Central memory CD4-positive, alpha-beta T cell (primary cell): ENCODE data around the gene PIP4P1.
"Not testable (repeated sequence)": the region's sequence is repeated elsewhere in the genome, so short reads cannot be mapped to it uniquely, and the experiment has no call there.

ENCODE experiments used
- DNase-seq: peaks from one replicate; pipeline ENCODE4 v3.0.0; 2022
- total RNA-seq, 3 experiments: gene quantifications; one replicate each; lab custom pipeline; 2026; lab: John Stamatoyannopoulos, UW

PIP4P1 gene
- total RNA-seq: 32.6 to 85.9 (median 44.3) reads per million in 3 experiments

- peak; percentile 99 for DNase-seq
These were observed at the start of gene PIP4P1 for GRCh38 chr14:20461225-20462141. Gene PIP4P1 (minus strand): TSS chr14:20461434. CDS start chr14:20461325, 109 bp downstream.

- no peak for DNase-seq
These were observed 47.1 kb upstream of the PIP4P1 start for GRCh38 chr14:20508367-20508766.

GRCh38 chr14:20507537-20507936, 46.3 kb upstream of the PIP4P1 start:
- not testable (repeated sequence) for DNase-seq

- DNase-seq: not testable (repeated sequence)
These were observed 45.5 kb upstream of the PIP4P1 start for GRCh38 chr14:20506752-20507151.

- DNase-seq: not testable (repeated sequence)
These were observed 45.0 kb upstream of the PIP4P1 start for GRCh38 chr14:20506276-20506675.

- no peak for DNase-seq
These were observed 42.7 kb upstream of the PIP4P1 start for GRCh38 chr14:20503898-20504297.

- no peak for DNase-seq
These were observed 40.1 kb upstream of the PIP4P1 start for GRCh38 chr14:20501346-20501745.

GRCh38 chr14:20499881-20500280, 38.6 kb upstream of the PIP4P1 start:
- no peak for DNase-seq

DNA sequence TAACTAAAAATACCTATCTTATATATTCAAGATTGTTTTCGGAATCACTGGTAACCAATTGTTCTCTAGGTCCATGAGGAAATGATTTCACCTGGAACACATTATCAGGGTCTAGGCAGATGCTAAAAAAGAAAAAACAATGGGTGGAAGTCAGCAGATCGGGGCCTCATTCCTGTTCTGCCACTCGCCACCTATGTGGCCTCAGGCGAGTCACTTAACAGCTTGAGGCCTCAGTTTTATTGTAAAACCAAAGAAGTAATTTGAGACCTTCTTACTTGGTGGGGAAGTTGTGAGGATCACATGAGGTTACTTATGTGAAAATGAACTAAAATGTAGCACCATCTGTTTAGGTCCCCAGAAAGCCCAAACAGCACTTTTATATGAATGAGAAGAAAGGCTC, 37.9 kb upstream of the PIP4P1 start:
- no peak for DNase-seq

- DNase-seq: no peak
These were observed 37.4 kb upstream of the PIP4P1 start for GRCh38 chr14:20498622-20499021.

DNA sequence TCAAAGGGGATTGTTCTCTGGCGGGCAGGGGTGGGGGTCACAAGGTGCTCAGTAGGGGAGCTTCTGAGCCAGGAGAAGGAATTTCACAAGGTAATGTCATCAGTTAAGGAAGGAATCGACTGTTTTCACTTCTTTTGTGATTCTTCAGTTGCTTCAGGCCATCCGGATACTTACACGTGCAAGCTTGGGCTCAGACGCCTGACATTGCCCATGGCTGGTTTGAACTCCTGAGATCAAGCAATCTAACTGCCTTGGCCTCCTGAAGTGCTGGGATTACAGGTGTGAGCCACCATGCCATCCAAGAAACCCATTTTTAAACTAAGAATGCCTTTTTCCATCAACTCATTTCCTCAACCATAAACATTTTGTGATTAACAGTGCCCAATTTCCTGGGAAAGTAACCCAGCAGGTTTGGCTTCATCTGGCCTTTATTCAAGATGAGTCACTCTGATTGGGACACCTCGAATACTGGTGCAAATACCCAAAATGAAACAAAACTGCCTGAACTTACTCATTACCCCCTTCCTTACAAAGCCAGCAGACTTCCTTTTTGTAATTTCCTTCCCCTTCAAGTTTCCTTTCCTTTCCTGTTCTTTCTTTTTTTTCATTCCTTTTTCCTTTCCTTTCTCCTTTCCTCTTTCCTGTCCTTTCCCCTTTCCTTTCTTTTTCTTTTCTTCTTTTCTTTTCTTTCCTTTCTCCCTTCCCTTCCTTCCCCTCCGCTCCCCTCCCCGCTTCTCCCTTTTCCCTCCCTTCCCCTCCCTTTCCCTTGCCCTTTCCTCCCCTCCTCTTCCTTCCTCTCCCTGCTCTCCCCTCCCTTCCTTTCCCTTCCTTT, 33.9 kb upstream of the PIP4P1 start:
- no peak for DNase-seq

DNA sequence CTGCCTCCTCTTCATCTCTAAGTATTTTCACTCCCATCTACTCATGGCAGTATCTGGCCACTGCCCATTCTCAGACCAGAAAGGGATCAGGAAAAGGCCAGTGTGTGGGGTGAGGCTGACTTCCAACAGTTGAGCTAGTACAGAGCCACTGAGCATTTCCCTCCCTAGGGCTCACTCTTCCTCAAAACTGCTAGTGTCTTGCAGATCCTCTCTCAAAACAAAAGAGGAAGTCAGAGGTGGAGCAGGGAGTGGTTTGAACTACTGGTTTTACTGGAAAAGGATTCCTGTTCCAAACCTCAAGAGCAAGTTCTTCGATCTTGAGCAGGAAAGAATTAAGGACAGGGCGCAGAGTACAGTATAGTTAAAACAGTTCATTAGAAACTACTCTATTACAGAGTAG, 32.4 kb upstream of the PIP4P1 start:
- no peak for DNase-seq

DNA sequence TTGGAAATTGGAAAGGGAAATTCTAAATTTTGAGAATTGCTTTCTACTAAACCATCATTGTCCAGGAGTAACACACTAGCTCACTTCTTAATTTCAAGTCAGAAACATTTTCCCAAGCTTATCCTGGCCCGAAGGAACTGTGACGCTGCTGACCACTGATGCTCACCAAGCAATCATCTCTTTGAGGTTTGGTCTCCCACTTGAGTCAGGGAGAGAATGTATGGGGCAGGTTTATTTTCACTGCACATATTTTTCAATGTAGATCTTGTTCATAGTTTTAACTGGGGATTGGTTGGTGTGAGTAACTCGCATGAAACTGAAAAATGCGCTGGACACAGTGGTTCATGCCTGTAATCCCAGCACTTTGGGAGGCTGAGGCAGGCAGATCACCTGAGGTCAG, 31.3 kb upstream of the PIP4P1 start:
- DNase-seq: no peak

DNA sequence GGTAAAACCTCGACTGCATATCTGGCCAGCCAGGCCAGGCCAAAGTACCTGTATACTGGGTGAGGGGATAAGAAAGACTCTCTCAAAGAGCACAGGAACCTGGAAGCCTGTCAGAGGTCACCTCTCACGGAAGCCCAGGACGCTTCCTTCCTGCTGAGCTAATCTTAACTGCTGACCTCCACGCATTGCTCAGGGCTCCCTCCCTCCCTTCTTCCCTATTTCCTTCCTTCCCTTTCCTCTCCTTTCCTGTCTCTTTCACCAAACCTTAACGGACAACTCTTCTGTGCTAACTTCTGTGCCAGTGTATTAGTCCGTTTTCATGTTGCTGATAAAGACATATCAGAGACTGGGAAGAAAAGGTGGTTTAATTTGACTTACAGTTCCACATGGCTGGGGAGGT, 29.3 kb upstream of the PIP4P1 start:
- no peak for DNase-seq

GRCh38 chr14:20489093-20489994, 28.1 kb upstream of the PIP4P1 start:
- peak; percentile 9 for DNase-seq

DNA sequence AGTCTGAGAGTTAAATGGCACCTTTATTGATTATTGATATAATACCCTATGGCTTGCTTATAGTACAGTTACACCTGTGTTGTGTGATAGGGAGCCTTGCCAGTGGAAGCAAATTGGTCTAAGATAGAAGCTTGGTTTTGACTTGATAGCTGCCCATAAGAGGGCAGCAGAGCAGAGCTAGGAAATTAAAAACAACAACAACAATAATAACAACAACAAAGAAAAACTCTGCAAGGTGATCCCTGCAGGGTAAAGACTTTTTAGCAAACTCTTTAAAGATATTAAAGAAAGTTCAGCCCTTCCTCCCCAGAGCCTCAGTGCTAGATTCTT, 26.1 kb upstream of the PIP4P1 start:
- DNase-seq: no peak

DNA sequence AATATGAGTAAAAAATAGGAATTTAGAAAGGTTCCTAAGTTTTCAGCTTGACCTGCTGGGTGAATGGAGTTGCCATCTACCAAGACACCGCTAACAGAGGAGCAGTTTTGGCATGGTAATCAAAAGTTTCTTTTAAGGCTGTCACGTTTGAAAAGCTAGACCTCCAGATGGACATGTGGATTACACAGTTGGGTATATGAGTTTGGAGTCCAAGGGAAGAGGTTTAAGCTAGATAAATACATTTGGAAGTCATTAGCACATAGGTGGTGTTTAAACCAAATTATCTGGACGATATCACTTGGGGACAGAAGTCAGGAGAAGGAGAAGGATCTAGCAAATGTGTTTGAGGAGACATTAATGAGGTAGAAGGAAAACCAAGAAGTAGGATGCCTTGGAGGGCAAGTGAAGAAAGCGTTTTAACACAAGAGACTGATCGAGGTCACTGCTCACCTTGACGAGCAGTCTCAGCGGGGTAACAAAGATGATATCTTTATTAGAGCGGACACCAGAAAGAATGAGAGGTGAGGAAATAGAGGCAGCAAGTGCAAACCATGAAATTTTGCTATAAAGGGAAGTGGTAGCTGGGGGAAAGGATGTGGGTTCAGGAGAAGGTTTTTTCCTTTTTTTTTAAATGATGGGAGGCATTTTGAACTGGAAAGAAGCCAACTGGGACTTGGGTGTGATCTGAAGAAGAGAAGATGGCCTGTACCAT, 25.6 kb upstream of the PIP4P1 start:
- DNase-seq: peak; percentile 11

- no peak for DNase-seq
These were observed 24.7 kb upstream of the PIP4P1 start for GRCh38 chr14:20485900-20486299.

GRCh38 chr14:20482382-20482781, 21.1 kb upstream of the PIP4P1 start:
- DNase-seq: no peak

GRCh38 chr14:20478894-20479293, 17.7 kb upstream of the PIP4P1 start:
- DNase-seq: no peak

DNA sequence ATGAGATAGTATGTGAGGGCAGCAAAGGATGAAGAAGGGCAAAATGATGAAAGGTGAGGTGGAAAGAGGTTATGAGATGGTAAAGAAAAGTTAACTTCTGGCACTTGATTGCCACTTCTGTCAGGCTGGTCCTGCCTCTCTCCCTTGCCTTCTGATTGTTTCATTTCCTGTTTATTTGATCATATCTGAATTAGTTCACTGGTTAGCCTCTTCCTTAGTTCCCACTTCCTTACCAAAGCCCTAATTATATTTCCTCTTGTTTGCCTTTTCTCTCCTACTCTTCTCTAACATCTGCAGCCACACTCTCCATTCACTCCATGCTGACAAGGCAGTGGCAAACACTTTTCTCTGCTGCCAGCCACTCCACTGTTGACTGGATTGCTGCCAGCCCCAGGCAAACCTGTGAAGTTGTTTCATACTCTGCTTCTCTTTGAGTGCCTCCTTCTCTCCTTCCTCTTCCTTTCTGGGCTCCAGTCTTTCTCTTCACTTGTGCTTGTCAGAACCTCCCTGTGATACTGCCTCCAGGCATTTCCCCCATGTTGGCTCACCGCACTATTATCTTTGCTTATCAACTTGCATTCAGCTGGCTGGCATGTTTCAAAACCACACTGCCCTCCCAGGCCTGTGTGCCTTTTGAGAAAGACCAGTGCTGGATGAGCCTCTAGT, 16.1 kb upstream of the PIP4P1 start:
- peak; percentile 60 for DNase-seq
